HFFc6 (cell line): ENCODE measurements around the gene SLC1A4. TPM values are rescaled to one million over a fixed set of nuclear protein-coding genes. Genes with fewer than 3 reads are reported as not detected.
"Not testable (repeated sequence)": the region's sequence is repeated elsewhere in the genome, so short reads cannot be mapped to it uniquely, and the experiment has no call there.

Source experiments
- DNase-seq: peaks from one replicate; pipeline ENCODE4 v3.0.0-alpha.2; 2018
- H3K27ac Mint-ChIP-seq: 2 replicates; pipeline ENCODE4 v1.8.0; 2020; ENCODE audit warnings: mild to moderate bottlenecking, mixed read lengths
- H3K27me3 Mint-ChIP-seq: 2 replicates; pipeline ENCODE4 v1.8.0; 2021; ENCODE audit warnings: mild to moderate bottlenecking, moderate library complexity, mixed read lengths; ENCODE audit not compliant: insufficient read depth
- H3K36me3 Mint-ChIP-seq: 2 replicates; pipeline ENCODE4 v1.8.0; 2021; ENCODE audit warnings: low read depth, mixed read lengths
- H3K4me1 Mint-ChIP-seq: 2 replicates; pipeline ENCODE4 v1.8.0; 2020; ENCODE audit warnings: low read depth, mixed read lengths
- H3K4me3 Mint-ChIP-seq: 2 replicates; pipeline ENCODE4 v1.8.0; 2020; ENCODE audit warnings: mild to moderate bottlenecking, moderate library complexity, mixed read lengths
- H3K9me3 Mint-ChIP-seq: 2 replicates; pipeline ENCODE4 v1.8.0; 2020; ENCODE audit warnings: mild to moderate bottlenecking, mixed read lengths
- CTCF ChIP-seq: fragments of 200-600 bp; sonication (generic); IDR thresholded peaks from 2 replicates; pipeline ENCODE4 v1.5.0; 2021; ENCODE audit warnings: antibody characterized with exemption, mild to moderate bottlenecking
- total RNA-seq, 6 experiments: library from RNA; stranded (reverse); fragmentation: NEBNext Ultra II Directional; extraction: Animal tissue kit (Norgen Biotek cat#: 25700); gene quantifications; 2 replicates in 1 of 6; 3 replicates in 5 of 6; pipeline ENCODE4 v1.2.3, GENCODE V29; 2021

Gene SLC1A4
- total RNA-seq, 6 experiments from 2014 or later, result 7.2 to 10.3 (median 9.0) TPM

GRCh38 chr2:64967601-64968000 is 21.6 kb upstream of the SLC1A4 start:
- H3K9me3 Mint-ChIP-seq, result no peaks in the 10 kb centered on the region
- H3K4me1 Mint-ChIP-seq, result peaks cover 1% of the 10 kb centered on the region
- H3K4me3 Mint-ChIP-seq, result no peak overlapping the region
- no peaks in the 10 kb centered on the region for H3K36me3 Mint-ChIP-seq
- no peak for DNase-seq
- no peak for TF ChIP-seq CTCF
- H3K27me3 Mint-ChIP-seq, result peaks cover 6% of the 10 kb centered on the region
- H3K27ac Mint-ChIP-seq, result no peak overlapping the region

- H3K27ac Mint-ChIP-seq, DNase-seq, H3K9me3 Mint-ChIP-seq, H3K36me3 Mint-ChIP-seq, H3K4me3 Mint-ChIP-seq, H3K27me3 Mint-ChIP-seq, H3K4me1 Mint-ChIP-seq: not testable (repeated sequence)
Measured at GRCh38 chr2:64969086-64969485, 20.1 kb upstream of the SLC1A4 start.

GRCh38 chr2:64970495-64970894 is 18.7 kb upstream of the SLC1A4 start:
- no peaks in the 10 kb centered on the region for H3K9me3 Mint-ChIP-seq
- no peaks in the 10 kb centered on the region for H3K36me3 Mint-ChIP-seq
- no peak for TF ChIP-seq CTCF
- H3K27me3 Mint-ChIP-seq, result peaks cover 1% of the 10 kb centered on the region
- no peak for DNase-seq
- peaks cover 23% of the 10 kb centered on the region for H3K4me1 Mint-ChIP-seq
- H3K4me3 Mint-ChIP-seq, result no peak overlapping the region
- H3K27ac Mint-ChIP-seq, result no peak overlapping the region

- H3K9me3 Mint-ChIP-seq, result no peaks in the 10 kb centered on the region
- H3K4me1 Mint-ChIP-seq, result peaks cover 36% of the 10 kb centered on the region
- no peak for DNase-seq
- no peaks in the 10 kb centered on the region for H3K36me3 Mint-ChIP-seq
- H3K4me3 Mint-ChIP-seq, result no peak overlapping the region
- H3K27me3 Mint-ChIP-seq, result no peaks in the 10 kb centered on the region; the same call in none of the 2 replicates
- H3K27ac Mint-ChIP-seq, result no peak overlapping the region
- no peak for TF ChIP-seq CTCF
Measured at GRCh38 chr2:64972426-64972825, 16.8 kb upstream of the SLC1A4 start.

- H3K4me3 Mint-ChIP-seq, result no peak overlapping the region
- no peaks in the 10 kb centered on the region for H3K9me3 Mint-ChIP-seq
- no peaks in the 10 kb centered on the region; the same call in 1 of the 2 replicates for H3K27me3 Mint-ChIP-seq
- H3K27ac Mint-ChIP-seq, result no peak overlapping the region
- H3K36me3 Mint-ChIP-seq, result no peaks in the 10 kb centered on the region
- TF ChIP-seq CTCF, result no peak
- H3K4me1 Mint-ChIP-seq, result peaks cover 39% of the 10 kb centered on the region
- no peak for DNase-seq
Measured at GRCh38 chr2:64972876-64973275, 16.3 kb upstream of the SLC1A4 start.

GRCh38 chr2:64975232-64975821 is 13.9 kb upstream of the SLC1A4 start:
- peak; percentile 74 for DNase-seq
- peaks cover 43% of the 10 kb centered on the region for H3K4me1 Mint-ChIP-seq
- no peak for TF ChIP-seq CTCF
- H3K27ac Mint-ChIP-seq, result peak overlapping the region; percentile 82
- H3K4me3 Mint-ChIP-seq, result peak overlapping the region; percentile 54
- H3K9me3 Mint-ChIP-seq, result no peaks in the 10 kb centered on the region
- H3K27me3 Mint-ChIP-seq, result peaks cover 4% of the 10 kb centered on the region
- H3K36me3 Mint-ChIP-seq, result no peaks in the 10 kb centered on the region
